ENCODE measurements around the gene CCSER1.

- TF ChIP-seq CTCF (IDR thresholded peaks at IDR 0.05) (no peak), POLR2A (IDR thresholded peaks at IDR 0.05) (no peak)
Observed at GRCh38 chr4:90234916-90235547, 107.8 kb downstream of the CCSER1 start.
